HepG2 (cell line): Measurements from ENCODE around the gene AHSP. TPM values are rescaled to one million over a fixed set of nuclear protein-coding genes. Genes with fewer than 3 reads are reported as not detected.
A peak's percentile ranks its signal among the peaks of the same experiment; 100 is the strongest.

Experiments used
- ARNT2 ChIP-seq: sonication (generic); formaldehyde crosslinking; IDR thresholded peaks from 2 replicates; pipeline ENCODE4 v1.8.0; 2022; ENCODE audit warnings: mild to moderate bottlenecking, low read depth, missing genetic modification reagents, moderate library complexity
- CBFB ChIP-seq: sonication (generic); formaldehyde crosslinking; IDR thresholded peaks from 2 replicates; pipeline ENCODE4 v1.4.0; 2020; ENCODE audit warnings: missing genetic modification reagents
- CHD2 ChIP-seq: IDR thresholded peaks from 2 replicates; pipeline ENCODE4 v1.6.1; 2011; ENCODE audit warnings: low read depth, low read length, improper control_type of control experiment
- MTF2 ChIP-seq: sonication (generic); formaldehyde crosslinking; IDR thresholded peaks from 2 replicates; pipeline ENCODE4 v1.5.0; 2020; ENCODE audit warnings: missing genetic modification reagents, borderline replicate concordance
- XRCC5 ChIP-seq: fragments of 200-400 bp; formaldehyde crosslinking; optimal IDR thresholded peaks from 2 replicates; pipeline ENCODE3; 2017; ENCODE audit warnings: mild to moderate bottlenecking, low read length
- ZNF124 ChIP-seq: sonication (generic); formaldehyde crosslinking; IDR thresholded peaks from 2 replicates; pipeline ENCODE4 v1.4.0; 2020; ENCODE audit warnings: missing genetic modification reagents
- ZNF180 ChIP-seq: sonication (generic); formaldehyde crosslinking; IDR thresholded peaks from 2 replicates; pipeline ENCODE4 v1.4.0; 2020; ENCODE audit warnings: low read depth, missing genetic modification reagents, borderline replicate concordance
- ZNF235 ChIP-seq: sonication (generic); formaldehyde crosslinking; IDR thresholded peaks from 2 replicates; pipeline ENCODE4 v1.8.1; 2023; ENCODE audit warnings: mild to moderate bottlenecking, missing genetic modification reagents, borderline replicate concordance
- ZNF446 ChIP-seq: sonication (generic); formaldehyde crosslinking; IDR thresholded peaks from 2 replicates; pipeline ENCODE4 v1.5.0; 2020; ENCODE audit warnings: mild to moderate bottlenecking, missing genetic modification reagents
- ZNF644 ChIP-seq: IDR thresholded peaks from 2 replicates; pipeline ENCODE4 v1.6.1; 2016; ENCODE audit warnings: low read depth
- ZNF792 ChIP-seq: IDR thresholded peaks from 2 replicates; pipeline ENCODE4 v1.6.1; 2016
- polyA plus RNA-seq, 8 experiments: library from polyadenylated mRNA; depleted of rRNA in 3 of 8; stranded (reverse) in 7 of 8; unstranded in 1 of 8; fragments of >200 nt; fragmentation: Illumina TruSeq in 4 of 8; extraction: Trizol in 4 of 8; gene quantifications; 2 replicates each; pipeline versions ENCODE4 v1.2.1 to v1.2.3, GENCODE V29; 2011 to 2016; ENCODE audit warnings: low read depth in 4 of 8, missing spikeins in 1 of 8, mixed read lengths in 1 of 8; ENCODE audit not compliant: insufficient read depth in 1 of 8
- total RNA-seq, 5 experiments: library from RNA; depleted of rRNA; stranded (reverse); fragments of >200 nt; fragmentation: Illumina TruSeq; extraction: Trizol; gene quantifications; 2 replicates each; pipeline ENCODE4 v1.2.3, GENCODE V29; 2016; ENCODE audit warnings: low read depth in 1 of 5
- TF ChIP-seq, protein P1 (sequence below): IDR thresholded peaks from 2 replicates; pipeline ENCODE4 v1.6.1; 2016; ENCODE audit warnings: control low read depth
- TF ChIP-seq, protein P2 (sequence below): IDR thresholded peaks from 2 replicates; pipeline ENCODE4 v1.6.1; 2016; ENCODE audit warnings: missing compliant biosample characterization, missing genetic modification reagents, borderline replicate concordance
- TF ChIP-seq, protein P3 (sequence below): sonication (generic); formaldehyde crosslinking; IDR thresholded peaks from 2 replicates; pipeline ENCODE4 v1.4.0; 2020; ENCODE audit warnings: missing genetic modification reagents, borderline replicate concordance
- TF ChIP-seq, protein P4 (sequence below): sonication (generic); formaldehyde crosslinking; IDR thresholded peaks from 2 replicates; pipeline ENCODE4 v1.5.1; 2020; ENCODE audit warnings: missing genetic modification reagents, mild to moderate bottlenecking, borderline replicate concordance
- TF ChIP-seq, protein P5 (sequence below): sonication (generic); formaldehyde crosslinking; IDR thresholded peaks from 2 replicates; pipeline ENCODE4 v1.4.0; 2020; ENCODE audit warnings: mild to moderate bottlenecking, missing genetic modification reagents
- TF ChIP-seq, protein P6 (sequence below): sonication (generic); formaldehyde crosslinking; IDR thresholded peaks from 2 replicates; pipeline ENCODE4 v1.5.0; 2020; ENCODE audit warnings: mild to moderate bottlenecking, missing genetic modification reagents
- TF ChIP-seq, protein P7 (sequence below): sonication (generic); formaldehyde crosslinking; conservative IDR thresholded peaks from 2 replicates; pipeline ENCODE4 v1.5.0; 2020; ENCODE audit warnings: missing genetic modification reagents

The AHSP gene
- total and polyA plus RNA-seq, 2 of the 13 experiments (the other 11 are each of a cell fraction or from before 2014, with no cell fraction given): not detected

DNA sequence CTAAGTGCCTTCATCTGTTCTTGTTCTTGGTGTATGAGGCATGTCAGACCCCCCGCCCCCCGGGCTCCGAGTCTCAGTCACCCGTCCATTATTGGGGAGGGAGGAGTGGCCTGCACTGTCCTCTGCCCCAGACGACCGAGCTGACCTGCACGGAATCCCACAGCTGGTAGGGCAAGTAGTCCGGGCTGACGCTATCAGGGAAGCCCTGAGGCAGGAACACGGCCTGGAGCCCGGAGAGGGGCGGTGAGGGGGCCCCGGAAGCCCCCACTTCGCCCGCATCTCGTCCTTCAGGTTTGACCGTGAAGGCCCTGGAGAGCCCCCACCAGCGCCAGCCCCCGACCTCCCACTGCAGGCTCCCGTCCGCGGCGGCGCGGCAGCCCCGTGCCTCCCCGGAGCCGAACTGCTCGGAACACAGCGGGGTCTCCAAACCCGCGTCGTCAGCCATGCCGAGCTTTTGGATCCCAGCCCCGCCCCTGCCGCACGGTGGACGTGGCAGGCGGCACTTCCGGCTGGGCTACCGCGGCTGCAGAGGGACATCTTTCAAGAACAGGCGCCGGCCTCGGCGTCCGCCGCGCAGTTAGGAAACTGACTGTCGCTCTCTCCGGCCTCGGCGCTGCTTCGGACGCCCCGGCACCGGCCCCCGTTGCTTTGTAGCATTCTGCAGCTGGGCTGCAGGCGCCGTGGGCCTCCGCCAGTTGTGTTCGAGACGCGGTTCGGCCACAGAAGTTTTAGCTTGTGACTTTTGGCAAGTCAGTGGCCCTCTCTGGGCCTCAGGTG is 19.6 kb upstream of the AHSP start, which contains the start of gene RUSF1 (continued):
- TF ChIP-seq, protein P1, sequence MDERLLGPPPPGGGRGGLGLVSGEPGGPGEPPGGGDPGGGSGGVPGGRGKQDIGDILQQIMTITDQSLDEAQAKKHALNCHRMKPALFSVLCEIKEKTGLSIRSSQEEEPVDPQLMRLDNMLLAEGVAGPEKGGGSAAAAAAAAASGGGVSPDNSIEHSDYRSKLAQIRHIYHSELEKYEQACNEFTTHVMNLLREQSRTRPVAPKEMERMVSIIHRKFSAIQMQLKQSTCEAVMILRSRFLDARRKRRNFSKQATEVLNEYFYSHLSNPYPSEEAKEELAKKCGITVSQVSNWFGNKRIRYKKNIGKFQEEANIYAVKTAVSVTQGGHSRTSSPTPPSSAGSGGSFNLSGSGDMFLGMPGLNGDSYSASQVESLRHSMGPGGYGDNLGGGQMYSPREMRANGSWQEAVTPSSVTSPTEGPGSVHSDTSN: no peak
- peak; percentile 91 for TF ChIP-seq XRCC5
- TF ChIP-seq ZNF124 (CRISPR knock-in tag): peak; percentile 89; the same call in 1 of the 2 replicates
- TF ChIP-seq ZNF235 (CRISPR knock-in tag): peak; percentile 40; the same call in 1 of the 2 replicates
- TF ChIP-seq, protein P2, sequence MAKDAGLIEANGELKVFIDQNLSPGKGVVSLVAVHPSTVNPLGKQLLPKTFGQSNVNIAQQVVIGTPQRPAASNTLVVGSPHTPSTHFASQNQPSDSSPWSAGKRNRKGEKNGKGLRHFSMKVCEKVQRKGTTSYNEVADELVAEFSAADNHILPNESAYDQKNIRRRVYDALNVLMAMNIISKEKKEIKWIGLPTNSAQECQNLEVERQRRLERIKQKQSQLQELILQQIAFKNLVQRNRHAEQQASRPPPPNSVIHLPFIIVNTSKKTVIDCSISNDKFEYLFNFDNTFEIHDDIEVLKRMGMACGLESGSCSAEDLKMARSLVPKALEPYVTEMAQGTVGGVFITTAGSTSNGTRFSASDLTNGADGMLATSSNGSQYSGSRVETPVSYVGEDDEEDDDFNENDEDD (CRISPR knock-in tag): peak; percentile 82; the same call in 1 of the 2 replicates
- TF ChIP-seq, protein P3, sequence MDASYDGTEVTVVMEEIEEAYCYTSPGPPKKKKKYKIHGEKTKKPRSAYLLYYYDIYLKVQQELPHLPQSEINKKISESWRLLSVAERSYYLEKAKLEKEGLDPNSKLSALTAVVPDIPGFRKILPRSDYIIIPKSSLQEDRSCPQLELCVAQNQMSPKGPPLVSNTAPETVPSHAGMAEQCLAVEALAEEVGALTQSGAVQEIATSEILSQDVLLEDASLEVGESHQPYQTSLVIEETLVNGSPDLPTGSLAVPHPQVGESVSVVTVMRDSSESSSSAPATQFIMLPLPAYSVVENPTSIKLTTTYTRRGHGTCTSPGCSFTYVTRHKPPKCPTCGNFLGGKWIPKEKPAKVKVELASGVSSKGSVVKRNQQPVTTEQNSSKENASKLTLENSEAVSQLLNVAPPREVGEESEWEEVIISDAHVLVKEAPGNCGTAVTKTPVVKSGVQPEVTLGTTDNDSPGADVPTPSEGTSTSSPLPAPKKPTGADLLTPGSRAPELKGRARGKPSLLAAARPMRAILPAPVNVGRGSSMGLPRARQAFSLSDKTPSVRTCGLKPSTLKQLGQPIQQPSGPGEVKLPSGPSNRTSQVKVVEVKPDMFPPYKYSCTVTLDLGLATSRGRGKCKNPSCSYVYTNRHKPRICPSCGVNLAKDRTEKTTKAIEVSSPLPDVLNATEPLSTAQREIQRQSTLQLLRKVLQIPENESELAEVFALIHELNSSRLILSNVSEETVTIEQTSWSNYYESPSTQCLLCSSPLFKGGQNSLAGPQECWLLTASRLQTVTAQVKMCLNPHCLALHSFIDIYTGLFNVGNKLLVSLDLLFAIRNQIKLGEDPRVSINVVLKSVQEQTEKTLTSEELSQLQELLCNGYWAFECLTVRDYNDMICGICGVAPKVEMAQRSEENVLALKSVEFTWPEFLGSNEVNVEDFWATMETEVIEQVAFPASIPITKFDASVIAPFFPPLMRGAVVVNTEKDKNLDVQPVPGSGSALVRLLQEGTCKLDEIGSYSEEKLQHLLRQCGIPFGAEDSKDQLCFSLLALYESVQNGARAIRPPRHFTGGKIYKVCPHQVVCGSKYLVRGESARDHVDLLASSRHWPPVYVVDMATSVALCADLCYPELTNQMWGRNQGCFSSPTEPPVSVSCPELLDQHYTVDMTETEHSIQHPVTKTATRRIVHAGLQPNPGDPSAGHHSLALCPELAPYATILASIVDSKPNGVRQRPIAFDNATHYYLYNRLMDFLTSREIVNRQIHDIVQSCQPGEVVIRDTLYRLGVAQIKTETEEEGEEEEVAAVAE: peak; percentile 73; the same call in 1 of the 2 replicates
- TF ChIP-seq, protein P4, sequence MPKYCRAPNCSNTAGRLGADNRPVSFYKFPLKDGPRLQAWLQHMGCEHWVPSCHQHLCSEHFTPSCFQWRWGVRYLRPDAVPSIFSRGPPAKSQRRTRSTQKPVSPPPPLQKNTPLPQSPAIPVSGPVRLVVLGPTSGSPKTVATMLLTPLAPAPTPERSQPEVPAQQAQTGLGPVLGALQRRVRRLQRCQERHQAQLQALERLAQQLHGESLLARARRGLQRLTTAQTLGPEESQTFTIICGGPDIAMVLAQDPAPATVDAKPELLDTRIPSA: peak; percentile 92; the same call in 1 of the 2 replicates
- TF ChIP-seq, protein P5, sequence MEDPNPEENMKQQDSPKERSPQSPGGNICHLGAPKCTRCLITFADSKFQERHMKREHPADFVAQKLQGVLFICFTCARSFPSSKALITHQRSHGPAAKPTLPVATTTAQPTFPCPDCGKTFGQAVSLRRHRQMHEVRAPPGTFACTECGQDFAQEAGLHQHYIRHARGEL (CRISPR knock-in tag): peak; percentile 88; the same call in 1 of the 2 replicates
- TF ChIP-seq CBFB (CRISPR knock-in tag): peak; percentile 89
- no peak for TF ChIP-seq MTF2 (CRISPR knock-in tag)
- TF ChIP-seq ZNF180 (CRISPR knock-in tag): no peak
- TF ChIP-seq ZNF792 (CRISPR knock-in tag): peak; percentile 93; the same call in 1 of the 2 replicates
- TF ChIP-seq, protein P6, sequence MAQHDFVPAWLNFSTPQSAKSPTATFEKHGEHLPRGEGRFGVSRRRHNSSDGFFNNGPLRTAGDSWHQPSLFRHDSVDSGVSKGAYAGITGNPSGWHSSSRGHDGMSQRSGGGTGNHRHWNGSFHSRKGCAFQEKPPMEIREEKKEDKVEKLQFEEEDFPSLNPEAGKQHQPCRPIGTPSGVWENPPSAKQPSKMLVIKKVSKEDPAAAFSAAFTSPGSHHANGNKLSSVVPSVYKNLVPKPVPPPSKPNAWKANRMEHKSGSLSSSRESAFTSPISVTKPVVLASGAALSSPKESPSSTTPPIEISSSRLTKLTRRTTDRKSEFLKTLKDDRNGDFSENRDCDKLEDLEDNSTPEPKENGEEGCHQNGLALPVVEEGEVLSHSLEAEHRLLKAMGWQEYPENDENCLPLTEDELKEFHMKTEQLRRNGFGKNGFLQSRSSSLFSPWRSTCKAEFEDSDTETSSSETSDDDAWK (CRISPR knock-in tag): no peak
- TF ChIP-seq, protein P7, sequence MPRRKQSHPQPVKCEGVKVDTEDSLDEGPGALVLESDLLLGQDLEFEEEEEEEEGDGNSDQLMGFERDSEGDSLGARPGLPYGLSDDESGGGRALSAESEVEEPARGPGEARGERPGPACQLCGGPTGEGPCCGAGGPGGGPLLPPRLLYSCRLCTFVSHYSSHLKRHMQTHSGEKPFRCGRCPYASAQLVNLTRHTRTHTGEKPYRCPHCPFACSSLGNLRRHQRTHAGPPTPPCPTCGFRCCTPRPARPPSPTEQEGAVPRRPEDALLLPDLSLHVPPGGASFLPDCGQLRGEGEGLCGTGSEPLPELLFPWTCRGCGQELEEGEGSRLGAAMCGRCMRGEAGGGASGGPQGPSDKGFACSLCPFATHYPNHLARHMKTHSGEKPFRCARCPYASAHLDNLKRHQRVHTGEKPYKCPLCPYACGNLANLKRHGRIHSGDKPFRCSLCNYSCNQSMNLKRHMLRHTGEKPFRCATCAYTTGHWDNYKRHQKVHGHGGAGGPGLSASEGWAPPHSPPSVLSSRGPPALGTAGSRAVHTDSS (CRISPR knock-in tag): peak; percentile 32; the same call in 1 of the 2 replicates
- TF ChIP-seq ARNT2 (CRISPR knock-in tag): peak; percentile 97
- TF ChIP-seq ZNF644 (CRISPR knock-in tag): 0 out of 2 replicates have a peak, but pooled peaks have one; percentile 26
- TF ChIP-seq ZNF446 (CRISPR knock-in tag): peak; percentile 98
- no peak; the same call in 1 of the 2 replicates for TF ChIP-seq CHD2
